ENCODE measurements around the gene RNF227. TPM values are rescaled to one million over a fixed set of nuclear protein-coding genes. Genes with fewer than 3 reads are reported as not detected.

The RNF227 gene
- total RNA-seq, 1 donor from 2014 or later: 3.1 TPM

DNA sequence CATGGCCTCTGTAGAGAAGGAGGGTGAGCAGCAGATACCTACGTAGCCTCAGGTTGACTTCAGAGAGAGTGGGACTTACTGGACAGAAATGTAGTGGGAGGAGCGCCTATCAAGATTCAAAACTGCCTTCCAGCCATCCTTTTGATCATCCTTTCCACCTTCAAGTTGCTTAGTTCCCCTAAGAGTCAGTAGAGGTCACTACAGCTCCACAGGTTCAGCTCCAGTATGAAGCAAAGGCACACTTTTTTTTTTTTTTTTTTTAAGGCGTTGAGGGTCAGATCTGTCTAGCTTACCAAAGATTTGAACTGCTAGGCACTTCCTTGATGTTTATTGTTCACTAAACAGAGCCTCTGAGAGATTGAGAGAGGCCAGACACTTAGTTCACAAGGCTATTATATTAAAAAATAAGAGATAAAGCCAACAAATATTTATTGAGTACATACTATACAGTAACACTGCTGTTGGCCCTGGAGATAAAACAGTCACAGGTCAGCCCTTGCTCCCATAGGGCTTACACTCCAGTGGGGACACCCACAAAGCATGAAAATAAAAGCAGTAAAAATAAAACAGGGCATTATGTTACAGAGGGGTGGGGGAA lies 3.1 kb downstream of the RNF227 start:
- TF ChIP-seq, protein P1, sequence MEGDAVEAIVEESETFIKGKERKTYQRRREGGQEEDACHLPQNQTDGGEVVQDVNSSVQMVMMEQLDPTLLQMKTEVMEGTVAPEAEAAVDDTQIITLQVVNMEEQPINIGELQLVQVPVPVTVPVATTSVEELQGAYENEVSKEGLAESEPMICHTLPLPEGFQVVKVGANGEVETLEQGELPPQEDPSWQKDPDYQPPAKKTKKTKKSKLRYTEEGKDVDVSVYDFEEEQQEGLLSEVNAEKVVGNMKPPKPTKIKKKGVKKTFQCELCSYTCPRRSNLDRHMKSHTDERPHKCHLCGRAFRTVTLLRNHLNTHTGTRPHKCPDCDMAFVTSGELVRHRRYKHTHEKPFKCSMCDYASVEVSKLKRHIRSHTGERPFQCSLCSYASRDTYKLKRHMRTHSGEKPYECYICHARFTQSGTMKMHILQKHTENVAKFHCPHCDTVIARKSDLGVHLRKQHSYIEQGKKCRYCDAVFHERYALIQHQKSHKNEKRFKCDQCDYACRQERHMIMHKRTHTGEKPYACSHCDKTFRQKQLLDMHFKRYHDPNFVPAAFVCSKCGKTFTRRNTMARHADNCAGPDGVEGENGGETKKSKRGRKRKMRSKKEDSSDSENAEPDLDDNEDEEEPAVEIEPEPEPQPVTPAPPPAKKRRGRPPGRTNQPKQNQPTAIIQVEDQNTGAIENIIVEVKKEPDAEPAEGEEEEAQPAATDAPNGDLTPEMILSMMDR (IDR thresholded peaks at IDR 0.05; ENCODE audit: unreplicated experiment): peak; percentile 27
- Mint-ChIP-seq H3K27ac (peak overlapping the region; percentile 73), H3K36me3 (peaks cover 37% of the 10 kb centered on the region), H3K4me1 (peaks cover 28% of the 10 kb centered on the region), H3K4me3 (no peak overlapping the region), H3K9me3 (no peaks in the 10 kb centered on the region), H3K27me3 (ENCODE audit: low read depth) (no peaks in the 10 kb centered on the region)
- DNase-seq (ENCODE audit: low spot score in 2 of 2, unreplicated experiment in 2 of 2): no peak

- TF ChIP-seq, protein P1 (IDR thresholded peaks at IDR 0.05; ENCODE audit: unreplicated experiment): no peak
- no peak for DNase-seq (ENCODE audit: low spot score in 2 of 2, unreplicated experiment in 2 of 2)
- H3K4me1 Mint-ChIP-seq: peaks cover 21% of the 10 kb centered on the region
- no peaks in the 10 kb centered on the region for H3K9me3 Mint-ChIP-seq
- no peak overlapping the region for H3K27ac Mint-ChIP-seq
- H3K4me3 Mint-ChIP-seq: no peak overlapping the region
- H3K36me3 Mint-ChIP-seq: peaks cover 48% of the 10 kb centered on the region
- H3K27me3 Mint-ChIP-seq (ENCODE audit: low read depth): no peaks in the 10 kb centered on the region
These were observed 5.0 kb downstream of the RNF227 start for GRCh38 chr17:7911116-7911515.

- peaks cover 51% of the 10 kb centered on the region for H3K36me3 Mint-ChIP-seq
- H3K27ac Mint-ChIP-seq: peak overlapping the region; percentile 4
- no peaks in the 10 kb centered on the region for H3K9me3 Mint-ChIP-seq
- TF ChIP-seq, protein P1 (IDR thresholded peaks at IDR 0.05; ENCODE audit: unreplicated experiment): no peak
- H3K4me1 Mint-ChIP-seq: peaks cover 21% of the 10 kb centered on the region
- H3K27me3 Mint-ChIP-seq (ENCODE audit: low read depth): no peaks in the 10 kb centered on the region
- no peak for DNase-seq (ENCODE audit: low spot score in 2 of 2, unreplicated experiment in 2 of 2)
- H3K4me3 Mint-ChIP-seq: no peak overlapping the region
These were observed 5.4 kb downstream of the RNF227 start for GRCh38 chr17:7910711-7911110.

DNA sequence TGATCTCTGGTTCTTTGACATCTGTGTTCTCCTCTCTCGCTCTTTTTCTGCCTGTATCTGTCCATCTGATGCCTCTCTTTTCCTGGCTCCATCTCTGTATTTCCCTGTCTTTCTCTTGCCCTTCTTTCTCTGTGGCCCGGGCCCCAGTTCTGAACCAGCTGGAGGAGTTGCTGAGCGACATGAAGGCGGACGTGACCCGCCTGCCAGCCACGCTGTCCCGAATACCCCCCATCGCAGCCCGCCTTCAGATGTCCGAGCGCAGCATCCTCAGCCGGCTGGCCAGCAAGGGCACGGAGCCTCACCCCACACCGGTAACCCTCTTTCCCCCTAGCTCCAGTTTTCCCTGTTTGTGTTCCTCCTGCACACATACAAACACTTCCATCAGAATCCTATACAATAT lies 5.8 kb downstream of the RNF227 start:
- no peak overlapping the region for H3K4me3 Mint-ChIP-seq
- peaks cover 17% of the 10 kb centered on the region for H3K4me1 Mint-ChIP-seq
- no peaks in the 10 kb centered on the region for H3K27me3 Mint-ChIP-seq (ENCODE audit: low read depth)
- no peaks in the 10 kb centered on the region for H3K9me3 Mint-ChIP-seq
- TF ChIP-seq, protein P1 (IDR thresholded peaks at IDR 0.05; ENCODE audit: unreplicated experiment): no peak
- peaks cover 54% of the 10 kb centered on the region for H3K36me3 Mint-ChIP-seq
- H3K27ac Mint-ChIP-seq: no peak overlapping the region
- DNase-seq (ENCODE audit: low spot score in 2 of 2, unreplicated experiment in 2 of 2): no peak

DNA sequence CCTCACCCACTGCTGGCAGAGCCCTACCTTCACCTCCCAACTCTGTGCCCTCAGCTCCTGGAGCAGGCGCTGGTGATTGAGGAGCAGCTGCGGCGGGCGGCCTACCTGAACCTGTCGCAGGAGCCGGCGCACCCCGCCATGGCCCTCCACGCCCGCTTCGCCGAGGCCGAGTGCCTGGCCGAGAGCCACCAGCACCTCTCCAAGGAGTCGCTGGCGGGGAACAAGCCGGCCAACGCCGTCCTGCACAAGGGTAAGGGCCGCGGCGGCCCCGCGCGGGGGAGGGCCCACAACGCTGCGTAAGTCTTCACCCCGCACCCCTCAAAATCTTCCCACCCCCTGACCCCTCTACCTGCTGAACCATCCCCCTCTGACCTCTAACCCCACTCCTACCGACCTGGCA lies 7.0 kb downstream of the RNF227 start:
- H3K9me3 Mint-ChIP-seq: no peaks in the 10 kb centered on the region
- TF ChIP-seq, protein P1 (IDR thresholded peaks at IDR 0.05; ENCODE audit: unreplicated experiment): no peak
- DNase-seq (ENCODE audit: low spot score in 2 of 2, unreplicated experiment in 2 of 2): no peak
- no peaks in the 10 kb centered on the region for H3K27me3 Mint-ChIP-seq (ENCODE audit: low read depth)
- H3K36me3 Mint-ChIP-seq: peaks cover 64% of the 10 kb centered on the region
- H3K4me1 Mint-ChIP-seq: peaks cover 10% of the 10 kb centered on the region
- no peak overlapping the region for H3K4me3 Mint-ChIP-seq
- no peak overlapping the region for H3K27ac Mint-ChIP-seq
